HUDEP-2 (cell line): Measurements from ENCODE around the gene PPP2R2C.

Experiments
- DNase-seq, 76 experiments: peaks; one replicate each; lab custom pipeline; 2025; ENCODE audit not compliant: unreplicated experiment in 76 of 76; lab: John Stamatoyannopoulos, UW

The PPP2R2C gene

GRCh38 chr4:6383929-6384328 lies 88.5 kb downstream of the PPP2R2C start:
- DNase-seq = no peak

- no peak for DNase-seq
Observed at GRCh38 chr4:6383009-6383404, 89.4 kb downstream of the PPP2R2C start.

GRCh38 chr4:6381571-6382123 lies 90.8 kb downstream of the PPP2R2C start:
- no peak for DNase-seq

- no peak for DNase-seq
Observed at GRCh38 chr4:6380746-6381410, 91.5 kb downstream of the PPP2R2C start.

GRCh38 chr4:6379767-6380745 lies 92.4 kb downstream of the PPP2R2C start:
- no peak for DNase-seq

- DNase-seq = no peak
Observed at GRCh38 chr4:6378493-6379445, 93.6 kb downstream of the PPP2R2C start.

GRCh38 chr4:6377626-6378492 lies 94.6 kb downstream of the PPP2R2C start:
- DNase-seq = no peak

- no peak for DNase-seq
Observed at GRCh38 chr4:6375620-6376295, 96.7 kb downstream of the PPP2R2C start.

- DNase-seq = no peak
Observed at GRCh38 chr4:6374575-6374974, 97.8 kb downstream of the PPP2R2C start.

- no peak for DNase-seq
Observed at GRCh38 chr4:6373541-6374410, 98.6 kb downstream of the PPP2R2C start.

GRCh38 chr4:6372649-6373525 lies 99.5 kb downstream of the PPP2R2C start:
- peak in 11 of 76 experiments; percentile 2 to 17 (median 7) for DNase-seq

GRCh38 chr4:6371812-6372211 lies 100.6 kb downstream of the PPP2R2C start:
- no peak for DNase-seq

- no peak for DNase-seq
Observed at GRCh38 chr4:6371271-6371670, 101.1 kb downstream of the PPP2R2C start.

- DNase-seq = no peak
Observed at GRCh38 chr4:6369924-6370645, 102.3 kb downstream of the PPP2R2C start.

- no peak for DNase-seq
Observed at GRCh38 chr4:6369511-6369910, 102.9 kb downstream of the PPP2R2C start.

GRCh38 chr4:6369035-6369434 lies 103.4 kb downstream of the PPP2R2C start:
- no peak for DNase-seq
